Limb (tissue), 2 donors: ENCODE data around the gene TBC1D10A.

ENCODE experiments used
- DNase-seq, 2 donors: peaks; one replicate each; pipeline ENCODE4 v3.0.0-alpha.2; 2016; ENCODE audit errors: extremely low spot score in 2 of 2

TBC1D10A gene

DNA sequence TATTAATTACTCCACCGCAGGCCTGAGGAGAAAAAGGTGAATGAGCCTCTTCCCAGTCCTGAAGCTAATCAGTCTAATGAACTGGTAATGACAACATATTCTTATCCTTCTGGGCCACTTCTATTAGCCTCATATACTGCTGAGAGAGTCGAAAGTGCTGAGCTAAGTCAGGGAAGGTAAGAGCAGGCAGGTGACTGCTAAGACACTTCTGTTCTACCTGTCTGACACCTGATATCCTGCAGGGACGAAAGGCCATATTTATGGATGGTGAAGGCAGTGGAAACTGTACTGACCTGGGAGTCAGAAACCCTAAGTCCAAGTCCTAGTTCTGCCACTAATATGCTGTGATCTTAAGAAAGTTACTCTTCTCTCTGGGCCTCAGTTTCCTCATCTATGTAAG lies 3.5 kb downstream of the TBC1D10A start:
- DNase-seq: no peak

GRCh38 chr22:30321461-30321860 lies 5.3 kb downstream of the TBC1D10A start:
- no peak for DNase-seq

- no peak for DNase-seq
Measured at GRCh38 chr22:30320021-30320556, 6.7 kb downstream of the TBC1D10A start.

GRCh38 chr22:30318799-30319419 lies 7.8 kb downstream of the TBC1D10A start:
- DNase-seq: no peak

DNA sequence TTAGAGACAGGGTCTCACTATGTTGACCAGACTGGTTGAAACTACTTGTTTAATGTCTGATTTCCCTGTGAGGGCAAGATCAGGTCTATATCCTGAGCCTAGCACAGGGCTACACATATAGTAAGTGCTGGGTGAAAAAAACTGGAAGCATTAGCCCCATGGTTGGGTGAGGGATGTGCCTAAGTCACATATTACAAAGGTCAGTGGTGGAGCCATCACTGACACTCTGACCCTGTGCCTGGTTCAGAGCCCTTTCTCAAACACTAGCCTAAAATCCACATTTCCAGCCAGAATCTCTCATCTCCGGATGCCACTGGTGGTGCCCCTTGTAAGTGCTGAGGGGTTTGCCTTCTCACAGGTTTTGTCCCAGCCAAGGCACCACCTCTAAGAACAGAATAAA lies 9.0 kb downstream of the TBC1D10A start:
- DNase-seq: no peak

- no peak for DNase-seq
Measured at GRCh38 chr22:30315962-30316576, 10.7 kb downstream of the TBC1D10A start.

- DNase-seq: no peak
Measured at GRCh38 chr22:30314915-30315314, 11.8 kb downstream of the TBC1D10A start.

- DNase-seq: no peak
Measured at GRCh38 chr22:30313527-30314363, 13.0 kb downstream of the TBC1D10A start.

DNA sequence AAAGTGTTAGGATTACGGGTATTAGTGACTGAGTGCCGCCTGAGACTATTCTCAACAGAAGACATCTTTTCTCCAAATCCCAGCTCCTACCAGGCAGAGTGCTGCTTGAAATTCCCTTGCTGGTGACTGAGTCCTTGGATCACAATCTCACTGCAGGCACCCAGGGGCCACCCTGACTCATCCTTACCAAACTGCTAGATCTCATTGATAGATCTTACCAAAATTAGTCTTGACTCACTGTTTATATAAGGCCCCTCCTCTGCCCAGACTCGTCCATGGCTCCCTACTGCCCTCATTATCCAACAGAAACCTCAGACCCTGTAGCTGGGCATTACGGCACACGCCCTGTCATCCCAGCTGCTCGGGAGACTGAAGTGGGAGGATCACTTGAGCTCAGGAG lies 14.7 kb downstream of the TBC1D10A start:
- DNase-seq: no peak

GRCh38 chr22:30310881-30311771 lies 15.6 kb downstream of the TBC1D10A start:
- DNase-seq: no peak

DNA sequence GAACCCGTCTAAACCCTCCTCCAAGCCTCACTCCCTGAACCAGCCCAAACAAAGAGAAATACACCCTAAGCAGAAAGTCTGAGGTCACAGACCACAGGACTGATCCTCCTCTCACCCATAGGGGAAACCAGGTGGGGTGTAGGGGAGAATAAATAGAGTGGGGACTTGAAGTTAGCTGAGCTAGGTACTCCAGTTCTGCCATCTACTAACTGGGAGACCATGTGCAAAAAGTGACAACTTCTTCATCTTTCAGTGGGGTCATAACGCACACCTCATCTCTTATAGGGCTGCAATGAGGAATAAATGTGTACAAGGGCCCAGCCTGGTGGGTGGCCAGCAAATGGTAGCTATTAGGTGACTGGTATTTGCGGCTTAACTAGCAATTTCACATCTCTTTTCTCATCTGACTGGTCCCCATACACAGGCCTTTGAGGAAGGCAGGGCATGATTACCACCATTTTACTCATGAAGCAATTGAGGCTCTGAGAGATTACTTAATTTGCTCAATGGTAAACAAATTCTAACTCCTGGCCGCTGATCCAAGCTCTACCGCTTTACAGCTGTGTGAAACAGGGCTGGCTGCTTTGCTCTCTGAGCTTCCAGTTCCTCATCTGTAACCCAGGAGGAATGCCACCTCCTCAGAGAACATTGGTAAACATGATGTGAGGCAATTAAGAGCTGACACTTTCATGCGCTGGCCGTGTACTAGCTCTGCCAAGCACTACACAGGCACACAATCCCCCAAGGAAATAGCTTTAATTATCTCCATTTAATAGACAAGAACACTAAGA lies 16.6 kb downstream of the TBC1D10A start:
- DNase-seq: no peak

GRCh38 chr22:30308518-30309230 lies 18.1 kb downstream of the TBC1D10A start:
- no peak for DNase-seq

GRCh38 chr22:30308093-30308492 lies 18.6 kb downstream of the TBC1D10A start:
- DNase-seq: no peak

GRCh38 chr22:30307041-30307574 lies 19.6 kb downstream of the TBC1D10A start:
- DNase-seq: no peak

- DNase-seq: no peak
Measured at GRCh38 chr22:30306627-30307011, 20.1 kb downstream of the TBC1D10A start.

DNA sequence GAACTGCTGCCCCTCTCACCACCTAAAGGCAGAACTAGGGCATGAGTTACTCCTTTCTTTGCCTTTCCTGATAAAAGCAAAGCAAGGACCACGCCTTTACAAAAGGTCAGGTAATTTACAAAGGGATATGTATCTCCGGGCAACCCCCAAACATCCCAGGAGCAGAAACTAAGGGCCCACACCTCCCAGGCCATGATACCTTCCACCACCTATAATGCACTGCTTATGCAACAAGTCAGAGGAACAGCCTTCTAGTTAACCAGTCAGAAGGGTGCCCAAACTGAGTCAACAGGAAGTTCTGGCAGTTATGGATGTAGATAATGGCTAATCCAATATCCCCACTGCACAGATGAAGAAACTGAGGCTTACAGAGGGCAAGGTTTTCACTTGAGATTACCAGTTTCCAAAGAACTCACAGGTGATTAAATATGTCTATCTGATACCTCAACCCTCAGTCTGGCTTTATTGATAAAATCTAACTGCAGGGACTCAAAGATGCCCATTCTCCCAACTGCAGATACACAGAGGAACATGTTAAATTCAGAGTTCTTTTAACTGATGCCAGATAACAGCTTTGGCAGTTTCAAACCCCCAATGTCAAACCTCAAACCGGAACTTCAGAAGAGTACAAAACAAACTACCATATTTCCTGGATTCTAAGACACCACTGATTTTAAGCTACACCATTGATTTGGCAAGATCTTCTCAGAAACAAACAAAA lies 20.7 kb downstream of the TBC1D10A start:
- DNase-seq: no peak

DNA sequence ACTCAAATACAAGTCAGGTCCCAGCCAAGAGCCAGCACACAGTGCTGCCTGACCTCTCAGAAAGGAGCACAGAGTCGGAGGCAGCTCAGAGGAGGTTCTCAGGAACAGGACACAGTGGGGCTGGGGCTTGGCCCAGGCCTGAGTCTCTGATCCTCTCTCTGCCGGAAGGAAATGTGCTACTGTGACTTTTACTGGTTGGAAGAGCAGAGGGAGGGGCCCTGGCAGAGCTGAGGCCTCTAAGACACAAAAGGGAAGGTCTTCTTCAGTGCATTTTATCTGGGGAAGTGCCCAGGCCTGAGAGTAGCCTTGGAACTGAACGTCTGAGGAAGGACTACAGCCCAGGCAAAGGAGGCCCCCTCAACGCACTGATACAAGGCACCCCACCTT lies 21.2 kb downstream of the TBC1D10A start:
- no peak for DNase-seq

GRCh38 chr22:30304495-30305244 lies 22.1 kb downstream of the TBC1D10A start:
- DNase-seq: no peak
